GM12891 (cell line): ENCODE results near the gene COL8A2.

ENCODE experiments used
- PAX5 ChIP-seq: IDR thresholded peaks from 2 replicates; pipeline ENCODE4 v1.6.1; 2011; ENCODE audit warnings: low read length, moderate library complexity, mild to moderate bottlenecking; ENCODE audit not compliant: insufficient read depth, severe bottlenecking
- POLR2A ChIP-seq: IDR thresholded peaks from 2 replicates; pipeline ENCODE4 v1.6.1; 2011; ENCODE audit warnings: low read depth, low read length, control low read depth
- POLR2AphosphoS5 ChIP-seq: IDR thresholded peaks from 2 replicates; pipeline ENCODE4 v1.6.1; 2011; ENCODE audit warnings: low read depth, low read length, control low read depth
- POU2F2 ChIP-seq: IDR thresholded peaks from 2 replicates; pipeline ENCODE4 v1.6.1; 2011; ENCODE audit warnings: low read depth, mild to moderate bottlenecking, control low read depth, low read length, moderate library complexity
- SPI1 ChIP-seq: IDR thresholded peaks from 2 replicates; pipeline ENCODE4 v1.6.1; 2011; ENCODE audit warnings: low read depth, low read length, control low read depth
- TAF1 ChIP-seq: IDR thresholded peaks from 2 replicates; pipeline ENCODE4 v1.6.1; 2011; ENCODE audit warnings: low read depth, low read length, control low read depth

DNA sequence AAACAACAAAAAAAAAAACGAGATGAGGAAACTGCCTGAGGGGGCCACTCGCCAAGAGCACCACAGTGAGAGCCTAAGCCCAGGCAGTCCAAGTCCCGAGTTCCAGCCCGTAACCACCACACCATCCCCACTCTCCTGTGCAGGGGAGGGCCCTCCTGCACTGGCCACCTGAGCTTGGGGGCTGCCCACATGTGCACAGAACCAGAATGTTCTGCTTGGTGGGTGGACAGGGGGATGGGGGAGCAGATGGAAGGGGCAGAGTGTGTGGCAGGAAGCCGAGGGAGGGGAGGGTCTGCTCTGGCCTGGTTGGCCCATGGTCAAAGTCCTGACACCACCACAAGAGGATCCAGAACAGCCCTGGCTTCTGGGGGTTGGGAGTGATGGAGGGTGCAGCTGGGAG lies 18.8 kb downstream of the COL8A2 start:
- no peak for TF ChIP-seq POLR2AphosphoS5
- TF ChIP-seq POLR2A: no peak
- no peak for TF ChIP-seq PAX5
- no peak for TF ChIP-seq TAF1
- TF ChIP-seq POU2F2: no peak
- no peak for TF ChIP-seq SPI1
